Stimulated activated CD8-positive, alpha-beta memory T cell treated with anti-CD3 and anti-CD28 coated beads, Interleukin-4, amount 100 ng/mL, for 48 hours (primary cell): Measurements from ENCODE around the gene RBMS3.

Experiments
- DNase-seq: peaks from one replicate; pipeline ENCODE4 v3.0.0-alpha.2; 2020

The RBMS3 gene

DNA sequence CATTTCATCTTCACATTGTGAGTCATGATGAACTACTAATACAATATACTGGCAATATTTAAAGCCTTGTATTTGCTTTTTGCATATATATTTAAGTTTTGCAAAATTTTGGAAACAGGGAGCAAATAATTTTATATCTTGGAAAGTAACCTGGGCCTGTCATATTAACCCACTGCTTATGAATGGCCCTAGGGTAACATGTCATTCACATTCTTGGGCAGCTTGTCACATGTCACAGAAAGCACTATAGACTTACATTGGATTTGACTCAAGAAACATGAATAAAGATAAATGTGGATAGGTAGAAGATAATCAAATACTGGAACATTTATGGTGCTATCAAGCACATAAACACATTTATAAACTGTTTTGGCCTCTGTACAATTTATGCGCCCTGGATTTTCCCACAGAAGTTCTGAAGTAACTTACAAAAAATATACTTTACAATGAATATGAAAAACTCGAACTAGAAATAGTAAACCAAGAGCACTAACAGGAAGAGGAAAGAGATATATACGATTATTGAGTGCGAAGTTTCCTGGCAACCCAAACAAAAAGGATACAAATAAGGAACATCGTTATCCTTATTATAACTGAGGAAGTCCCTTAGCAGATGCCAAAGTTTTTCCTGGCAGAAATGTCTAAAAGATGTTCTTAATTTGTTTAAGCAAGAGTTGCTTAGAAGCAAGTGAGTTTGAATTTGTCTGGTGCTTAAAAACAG, 257.2 kb downstream of the RBMS3 start:
- no peak for DNase-seq

- DNase-seq: no peak
Measured at GRCh38 chr3:29538610-29538958, 257.7 kb downstream of the RBMS3 start.

DNA sequence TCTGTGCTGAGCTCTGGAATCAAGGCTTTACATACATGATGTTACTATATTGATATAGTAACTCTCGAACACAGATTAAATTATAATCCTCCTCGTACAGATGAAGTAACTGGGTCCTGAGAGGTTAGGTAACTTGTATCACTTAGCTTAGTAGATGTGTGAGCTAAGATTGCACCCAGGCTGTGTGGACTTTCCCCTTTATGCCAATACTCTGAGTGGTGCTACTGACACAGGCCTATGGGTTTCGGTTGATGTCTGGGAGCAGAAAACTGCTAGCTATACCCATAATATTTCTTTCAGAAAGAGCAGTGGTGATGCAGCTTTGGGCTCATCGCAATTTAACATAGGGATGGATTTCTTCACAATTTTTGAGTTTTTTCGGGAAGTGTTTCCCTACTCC, 259.7 kb downstream of the RBMS3 start:
- no peak for DNase-seq

- DNase-seq: no peak
Measured at GRCh38 chr3:29544701-29545363, 264.0 kb downstream of the RBMS3 start.

GRCh38 chr3:29545615-29546014, 264.7 kb downstream of the RBMS3 start:
- no peak for DNase-seq

- DNase-seq: no peak
Measured at GRCh38 chr3:29552051-29552450, 271.2 kb downstream of the RBMS3 start.

- no peak for DNase-seq
Measured at GRCh38 chr3:29554566-29554965, 273.7 kb downstream of the RBMS3 start.

GRCh38 chr3:29555590-29555989, 274.7 kb downstream of the RBMS3 start:
- DNase-seq: no peak

DNA sequence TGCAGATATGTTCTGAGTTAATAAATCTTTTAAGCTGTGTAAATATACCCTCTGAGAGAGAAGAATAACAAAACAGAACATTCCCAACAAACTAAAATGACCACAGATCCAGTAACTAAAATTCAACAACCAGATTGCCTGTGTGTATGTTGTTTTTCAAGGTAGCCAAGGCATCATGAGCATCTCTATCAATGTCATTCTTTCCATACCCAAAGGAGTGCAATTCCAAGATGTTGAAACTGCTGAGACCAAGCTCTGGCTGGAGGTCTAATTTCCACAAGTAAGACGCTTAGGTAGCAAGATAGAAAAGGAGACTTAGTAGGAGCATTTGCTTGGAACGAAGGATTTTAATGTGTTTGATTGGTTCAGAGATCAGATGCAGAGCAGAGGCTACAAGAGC, 276.3 kb downstream of the RBMS3 start:
- DNase-seq: no peak

- no peak for DNase-seq
Measured at GRCh38 chr3:29557825-29558224, 277.0 kb downstream of the RBMS3 start.

- DNase-seq: no peak
Measured at GRCh38 chr3:29559741-29560465, 279.0 kb downstream of the RBMS3 start.

DNA sequence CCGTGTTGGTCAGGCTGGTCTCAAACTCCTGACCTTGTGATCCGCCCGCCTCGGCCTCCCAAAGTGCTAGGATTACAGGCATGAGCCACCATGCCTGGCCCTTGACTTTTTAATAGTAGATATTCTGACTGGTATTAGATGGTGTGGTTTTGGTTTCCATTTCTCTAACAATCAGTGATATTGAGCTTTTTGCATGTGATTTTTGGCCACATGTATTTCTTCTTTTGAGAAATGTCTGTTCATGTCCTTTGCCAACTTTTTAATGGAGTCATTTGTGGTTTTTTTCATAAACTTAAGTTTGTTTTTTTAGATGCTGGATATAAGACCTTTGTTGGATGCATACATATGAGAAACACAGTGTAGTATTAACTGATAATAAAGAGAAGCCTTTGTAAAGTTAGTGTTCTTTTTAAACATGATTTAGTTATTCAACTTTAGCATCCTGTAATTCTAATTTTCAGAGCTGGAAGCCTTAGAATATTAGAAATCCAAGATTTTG, 280.8 kb downstream of the RBMS3 start:
- no peak for DNase-seq

GRCh38 chr3:29565236-29565635, 284.4 kb downstream of the RBMS3 start:
- no peak for DNase-seq

DNA sequence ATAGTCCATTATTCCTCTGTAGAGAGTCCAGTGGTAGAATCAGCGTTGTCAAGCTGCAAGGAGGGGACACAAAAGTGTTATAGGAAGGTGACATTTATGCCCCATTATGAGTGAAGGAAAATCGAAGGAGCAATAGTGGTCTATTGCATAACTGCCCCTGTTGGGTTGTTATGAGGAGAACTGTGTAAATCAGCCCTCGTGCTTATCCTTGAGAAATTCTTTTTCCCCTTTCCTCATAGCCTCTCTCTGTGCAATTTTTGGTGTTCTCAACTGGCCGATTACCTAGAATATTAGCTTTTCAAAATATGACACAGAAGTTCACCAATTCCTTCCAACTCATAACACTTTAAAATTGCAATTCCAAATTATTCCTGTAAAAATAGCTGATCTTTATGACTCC, 286.6 kb downstream of the RBMS3 start:
- DNase-seq: no peak

GRCh38 chr3:29568355-29568754, 287.5 kb downstream of the RBMS3 start:
- DNase-seq: no peak

- no peak for DNase-seq
Measured at GRCh38 chr3:29576181-29576580, 295.3 kb downstream of the RBMS3 start.

DNA sequence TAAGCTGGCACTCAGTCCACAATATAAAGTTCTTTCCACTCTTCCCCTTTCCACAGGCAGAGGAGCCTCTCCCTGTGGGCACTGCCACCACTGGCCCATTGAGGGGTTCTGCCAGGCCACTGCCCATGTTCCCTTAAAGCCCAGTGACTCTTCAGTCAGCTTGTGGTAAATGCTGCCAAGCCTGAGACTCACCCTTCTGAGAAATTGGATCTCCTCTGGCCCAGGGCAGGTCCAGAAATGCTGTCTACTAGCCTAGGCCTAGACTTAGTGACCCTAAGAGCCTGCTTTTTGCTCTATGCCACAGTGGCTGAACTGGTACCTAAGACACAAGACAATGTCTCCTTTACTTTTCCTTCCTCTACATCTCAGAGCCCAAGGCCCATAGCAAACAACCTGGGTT, 295.8 kb downstream of the RBMS3 start:
- DNase-seq: no peak

GRCh38 chr3:29577250-29577649, 296.4 kb downstream of the RBMS3 start:
- no peak for DNase-seq

DNA sequence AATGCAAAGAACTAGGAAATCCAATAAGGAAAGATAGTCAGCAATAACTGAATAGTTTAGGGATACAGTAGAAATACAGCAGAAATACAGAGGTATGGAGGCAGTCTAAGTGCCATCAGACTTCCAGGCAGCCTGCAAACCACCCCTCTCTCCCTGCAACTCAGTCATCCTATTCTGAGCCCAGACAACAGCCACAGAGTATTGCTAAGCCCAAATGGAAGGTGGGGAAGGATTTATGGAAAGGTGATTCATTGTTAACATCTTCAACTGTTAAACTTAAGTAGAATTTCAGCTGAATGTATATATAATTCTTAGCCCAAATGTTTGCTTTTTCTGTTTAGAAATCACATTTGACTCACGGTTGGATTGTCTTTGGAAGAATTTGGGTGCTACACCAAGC, 300.4 kb downstream of the RBMS3 start:
- no peak for DNase-seq

- DNase-seq: no peak
Measured at GRCh38 chr3:29582273-29582672, 301.4 kb downstream of the RBMS3 start.

DNA sequence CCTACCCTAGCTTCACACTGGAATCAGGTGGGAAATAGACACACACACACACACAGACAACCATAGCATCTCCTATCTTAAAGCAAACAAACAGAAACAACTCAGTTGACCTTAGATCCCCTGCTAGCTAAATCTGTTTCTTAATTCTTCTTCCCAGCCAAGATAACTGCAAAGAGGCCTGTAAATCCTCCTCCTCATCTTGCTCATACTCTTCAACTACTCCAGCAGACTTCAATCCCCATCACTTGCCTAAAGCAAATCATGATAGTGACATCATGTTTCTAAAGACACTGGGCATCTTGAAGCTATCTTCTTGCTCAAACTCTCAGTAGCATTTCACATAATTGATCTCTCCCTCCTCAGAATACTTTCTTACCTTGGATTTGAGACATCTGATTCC, 303.0 kb downstream of the RBMS3 start:
- no peak for DNase-seq

DNA sequence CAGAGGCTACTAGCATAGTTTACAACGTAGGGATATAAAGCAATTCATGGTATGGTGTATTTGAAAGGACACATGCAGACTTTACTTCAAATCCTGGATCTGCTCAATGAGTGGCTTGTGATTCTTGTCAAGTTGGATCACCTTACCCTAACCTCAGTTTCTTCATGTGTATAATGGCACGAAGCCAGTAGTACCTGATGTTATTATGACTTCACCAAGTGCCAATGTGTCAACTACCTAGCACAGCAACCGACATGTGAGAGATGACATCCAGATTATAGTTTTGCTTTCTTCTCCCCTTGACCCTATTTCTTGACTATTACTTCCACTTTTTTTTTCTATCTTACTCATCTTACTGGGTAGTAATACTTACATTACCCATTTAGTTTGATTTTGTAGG, 304.5 kb downstream of the RBMS3 start:
- no peak for DNase-seq

DNA sequence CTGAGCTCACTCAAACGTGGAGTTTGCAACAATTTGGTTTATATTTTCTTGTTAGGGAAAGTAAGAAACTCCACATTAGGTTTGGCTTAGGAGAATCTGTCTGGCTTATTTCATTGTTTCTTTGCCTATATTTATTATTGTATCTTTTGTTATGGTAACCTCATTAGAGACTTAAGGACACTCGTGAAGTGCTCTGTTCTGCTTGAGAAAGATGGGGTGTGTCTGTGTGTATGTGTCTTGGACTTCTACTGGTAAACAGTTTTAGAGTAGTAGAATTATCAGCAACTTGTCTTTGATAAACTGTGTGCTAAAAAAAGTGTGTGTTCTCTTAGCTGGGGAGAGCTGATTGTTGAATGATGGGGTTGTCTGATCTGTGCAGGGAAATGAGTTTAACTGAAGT, 306.5 kb downstream of the RBMS3 start:
- DNase-seq: no peak

DNA sequence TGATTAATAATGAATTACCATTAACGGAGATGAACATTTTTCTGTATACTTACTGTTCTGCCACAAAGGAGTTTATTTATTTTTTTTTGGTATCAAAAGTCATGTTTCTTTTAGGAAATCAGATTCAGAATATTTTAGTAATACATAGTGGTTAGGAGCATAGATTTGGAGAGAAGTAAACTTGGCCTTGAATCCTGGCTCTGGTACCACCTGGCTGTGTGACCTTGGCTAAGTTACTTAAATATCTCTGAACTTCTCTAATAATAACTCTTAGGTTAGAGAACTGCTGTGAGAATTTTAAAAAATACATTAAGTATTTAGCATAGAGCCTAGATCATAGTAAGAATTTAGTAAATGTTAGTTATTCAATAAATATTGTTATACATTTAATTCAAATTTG, 309.1 kb downstream of the RBMS3 start:
- no peak for DNase-seq
